ENCODE data around the gene UACA.
"Not testable (repeated sequence)": the region's sequence is repeated elsewhere in the genome, so short reads cannot be mapped to it uniquely, and the experiment has no call there.

Gene UACA

DNA sequence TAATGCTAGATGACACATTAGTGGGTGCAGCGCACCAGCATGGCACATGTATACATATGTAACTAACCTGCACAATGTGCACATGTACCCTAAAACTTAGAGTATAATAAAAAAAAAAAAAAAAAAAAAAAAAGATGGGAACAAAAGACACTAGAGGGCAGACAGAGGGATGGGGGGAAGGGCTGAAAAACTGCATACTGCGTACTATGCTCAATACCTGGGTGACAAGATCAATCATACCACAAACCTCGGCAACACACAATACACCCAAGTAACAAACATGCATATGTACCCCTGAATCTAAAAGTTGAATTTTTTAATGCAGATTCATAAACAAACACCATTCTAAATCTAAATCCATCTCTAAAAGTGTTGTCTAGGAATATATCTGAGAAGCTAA is 28.3 kb downstream of the UACA start:
- not testable (repeated sequence) for H3K36me3 ChIP-seq (ENCODE audit: control insufficient read depth, insufficient read depth, low read length); H3K4me3 ChIP-seq (ENCODE audit: low read length); H3K27me3 ChIP-seq (ENCODE audit: control insufficient read depth, insufficient read depth, low read length); H3K9me3 ChIP-seq (ENCODE audit: control insufficient read depth, low read length); H3K9ac ChIP-seq (ENCODE audit: low read length); H3K4me1 ChIP-seq (ENCODE audit: control insufficient read depth, insufficient read depth, low read length)

GRCh38 chr15:70729164-70729563 is 34.2 kb downstream of the UACA start:
- no peak overlapping the region for H3K9ac ChIP-seq (ENCODE audit: low read length)
- no peaks in the 10 kb centered on the region for H3K9me3 ChIP-seq (ENCODE audit: control insufficient read depth, low read length)
- H3K27me3 ChIP-seq (ENCODE audit: control insufficient read depth, insufficient read depth, low read length), result no peaks in the 10 kb centered on the region
- H3K36me3 ChIP-seq (ENCODE audit: control insufficient read depth, insufficient read depth, low read length), result no peaks in the 10 kb centered on the region
- H3K4me1 ChIP-seq (ENCODE audit: control insufficient read depth, insufficient read depth, low read length), result no peaks in the 10 kb centered on the region
- H3K4me3 ChIP-seq (ENCODE audit: low read length), result no peak overlapping the region

DNA sequence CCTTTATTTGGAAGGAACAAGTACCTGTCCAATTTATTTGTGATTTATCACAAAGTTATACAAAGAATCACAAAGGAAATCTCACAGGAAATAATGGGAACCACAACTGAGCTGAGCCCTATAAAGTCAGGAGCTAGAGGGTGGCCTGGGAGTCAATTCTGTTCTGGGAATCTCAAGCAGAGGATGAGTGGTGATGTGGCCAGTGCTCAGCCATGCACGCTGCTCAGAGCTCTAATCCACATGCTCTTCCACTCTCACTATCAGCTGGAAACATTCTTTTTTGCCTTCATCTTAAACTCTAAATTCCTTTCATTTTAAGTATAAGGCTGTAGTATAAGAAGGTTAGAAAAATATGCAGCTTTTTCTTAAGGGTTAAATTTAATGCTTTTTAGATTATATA is 36.6 kb downstream of the UACA start:
- Histone ChIP-seq H3K9ac (ENCODE audit: low read length) (no peak overlapping the region), H3K4me3 (ENCODE audit: low read length) (no peak overlapping the region), H3K9me3 (ENCODE audit: control insufficient read depth, low read length) (no peaks in the 10 kb centered on the region), H3K27me3 (ENCODE audit: control insufficient read depth, insufficient read depth, low read length) (no peaks in the 10 kb centered on the region), H3K36me3 (ENCODE audit: control insufficient read depth, insufficient read depth, low read length) (no peaks in the 10 kb centered on the region), H3K4me1 (ENCODE audit: control insufficient read depth, insufficient read depth, low read length) (no peaks in the 10 kb centered on the region)

- Histone ChIP-seq H3K4me3 (ENCODE audit: low read length) (no peak overlapping the region), H3K9ac (ENCODE audit: low read length) (no peak overlapping the region), H3K9me3 (ENCODE audit: control insufficient read depth, low read length) (no peaks in the 10 kb centered on the region), H3K36me3 (ENCODE audit: control insufficient read depth, insufficient read depth, low read length) (no peaks in the 10 kb centered on the region), H3K27me3 (ENCODE audit: control insufficient read depth, insufficient read depth, low read length) (no peaks in the 10 kb centered on the region), H3K4me1 (ENCODE audit: control insufficient read depth, insufficient read depth, low read length) (peaks cover 12% of the 10 kb centered on the region)
These were observed 39.4 kb downstream of the UACA start for GRCh38 chr15:70723927-70724326.

- Histone ChIP-seq H3K9me3 (ENCODE audit: control insufficient read depth, low read length) (no peaks in the 10 kb centered on the region), H3K4me3 (ENCODE audit: low read length) (no peak overlapping the region), H3K36me3 (ENCODE audit: control insufficient read depth, insufficient read depth, low read length) (no peaks in the 10 kb centered on the region), H3K4me1 (ENCODE audit: control insufficient read depth, insufficient read depth, low read length) (peaks cover 12% of the 10 kb centered on the region), H3K27me3 (ENCODE audit: control insufficient read depth, insufficient read depth, low read length) (no peaks in the 10 kb centered on the region), H3K9ac (ENCODE audit: low read length) (no peak overlapping the region)
These were observed 40.3 kb downstream of the UACA start for GRCh38 chr15:70723122-70723422.

- Histone ChIP-seq H3K27me3 (ENCODE audit: control insufficient read depth, insufficient read depth, low read length) (no peaks in the 10 kb centered on the region), H3K9me3 (ENCODE audit: control insufficient read depth, low read length) (no peaks in the 10 kb centered on the region), H3K4me3 (ENCODE audit: low read length) (no peak overlapping the region), H3K4me1 (ENCODE audit: control insufficient read depth, insufficient read depth, low read length) (peaks cover 12% of the 10 kb centered on the region), H3K9ac (ENCODE audit: low read length) (no peak overlapping the region), H3K36me3 (ENCODE audit: control insufficient read depth, insufficient read depth, low read length) (no peaks in the 10 kb centered on the region)
These were observed 40.9 kb downstream of the UACA start for GRCh38 chr15:70722266-70723121.

DNA sequence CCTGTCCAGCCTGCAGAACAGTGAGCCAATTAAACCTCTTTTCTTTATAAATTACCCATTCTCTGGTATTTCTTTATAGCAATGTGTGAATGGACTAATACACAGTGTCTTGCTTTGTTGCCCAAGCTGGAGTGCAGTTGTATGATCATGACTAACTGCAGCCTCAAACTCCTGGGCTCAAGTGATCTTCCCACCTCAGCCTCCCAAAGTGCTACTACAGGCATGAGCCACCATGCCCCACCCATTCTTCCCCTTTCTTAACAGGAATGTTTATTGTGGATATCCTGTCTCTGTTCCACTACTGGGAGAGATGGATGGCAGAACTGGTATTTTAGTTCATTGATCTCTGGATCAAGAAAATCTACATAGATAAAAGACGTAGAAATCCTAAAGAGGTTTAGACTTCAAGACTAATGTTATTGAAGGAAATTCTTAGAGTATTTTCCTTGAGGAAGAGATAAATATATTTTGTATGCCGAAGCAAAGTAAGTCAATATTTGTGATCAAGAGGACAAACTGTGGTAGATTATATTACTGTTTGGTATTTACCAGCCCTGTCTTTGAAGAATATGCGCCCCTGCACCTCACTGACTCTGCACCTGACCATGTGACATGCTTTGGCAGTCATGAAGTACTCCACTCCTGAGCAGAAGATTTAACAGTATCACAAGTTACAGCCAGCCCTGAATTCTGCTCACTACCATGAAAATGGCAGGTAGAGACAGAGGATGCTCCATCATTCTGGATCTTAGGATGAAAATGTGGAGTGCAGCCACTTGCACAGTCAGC is 42.9 kb downstream of the UACA start:
- Histone ChIP-seq H3K9ac (ENCODE audit: low read length) (no peak overlapping the region), H3K27me3 (ENCODE audit: control insufficient read depth, insufficient read depth, low read length) (no peaks in the 10 kb centered on the region), H3K4me1 (ENCODE audit: control insufficient read depth, insufficient read depth, low read length) (peaks cover 12% of the 10 kb centered on the region), H3K36me3 (ENCODE audit: control insufficient read depth, insufficient read depth, low read length) (no peaks in the 10 kb centered on the region), H3K9me3 (ENCODE audit: control insufficient read depth, low read length) (no peaks in the 10 kb centered on the region), H3K4me3 (ENCODE audit: low read length) (no peak overlapping the region)

DNA sequence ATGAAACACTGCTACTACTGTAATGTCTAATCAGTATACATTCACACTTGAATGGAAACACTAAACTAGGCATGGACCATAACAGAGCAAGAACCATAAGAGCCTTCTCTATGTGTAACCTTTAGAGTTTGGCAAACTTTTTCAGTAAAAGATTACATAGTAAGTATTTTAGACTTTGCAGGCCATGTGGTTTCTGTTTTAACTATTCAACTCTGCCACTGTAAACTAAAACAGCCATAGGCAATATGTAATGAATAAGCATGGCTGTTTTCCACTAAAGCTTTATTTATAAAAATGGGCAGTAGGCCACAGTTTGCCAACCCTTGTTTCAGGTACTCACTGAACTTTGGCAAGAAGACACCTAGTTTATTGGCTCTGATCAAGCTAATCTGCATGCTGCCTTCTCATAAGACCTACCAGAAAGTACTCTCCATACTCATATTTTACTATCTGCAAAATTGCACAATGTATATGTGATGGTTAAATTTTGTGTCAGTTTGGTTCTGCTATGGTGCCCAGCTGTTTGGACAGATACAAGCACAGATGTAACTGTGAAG is 46.0 kb downstream of the UACA start:
- Histone ChIP-seq H3K4me3 (ENCODE audit: low read length) (no peak overlapping the region), H3K27me3 (ENCODE audit: control insufficient read depth, insufficient read depth, low read length) (no peaks in the 10 kb centered on the region), H3K36me3 (ENCODE audit: control insufficient read depth, insufficient read depth, low read length) (no peaks in the 10 kb centered on the region), H3K4me1 (ENCODE audit: control insufficient read depth, insufficient read depth, low read length) (peaks cover 18% of the 10 kb centered on the region), H3K9me3 (ENCODE audit: control insufficient read depth, low read length) (no peaks in the 10 kb centered on the region), H3K9ac (ENCODE audit: low read length) (no peak overlapping the region)

DNA sequence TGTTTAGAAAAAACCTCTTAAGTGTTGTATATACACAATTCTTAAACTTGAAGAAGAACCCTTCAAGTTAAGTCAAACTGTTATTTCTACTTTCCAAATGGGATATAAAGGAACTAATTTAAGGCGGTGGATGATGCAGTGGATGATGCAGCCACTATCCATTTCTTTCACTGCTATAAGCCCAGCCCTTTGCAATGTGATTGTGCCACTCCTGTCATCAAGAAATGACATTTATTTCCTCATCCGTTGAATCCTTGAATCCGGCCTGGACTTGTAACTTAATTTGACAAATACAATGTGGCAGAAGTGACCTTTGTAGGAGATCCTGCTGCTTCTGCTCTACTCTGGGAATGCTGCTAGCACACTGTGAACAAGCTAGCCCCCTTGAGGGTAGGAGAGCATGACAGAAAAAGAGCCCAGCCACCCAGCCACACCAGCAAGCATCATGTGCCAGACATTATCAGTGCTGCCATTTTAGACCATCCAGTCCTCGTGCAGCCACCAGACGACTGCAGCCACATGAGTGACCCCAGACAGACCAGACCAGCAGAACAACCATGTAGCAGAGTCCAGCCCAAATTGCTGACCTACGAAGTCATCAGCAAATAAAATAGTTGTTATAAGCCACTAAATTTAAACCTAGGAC is 47.4 kb downstream of the UACA start:
- Histone ChIP-seq H3K27me3 (ENCODE audit: control insufficient read depth, insufficient read depth, low read length) (no peaks in the 10 kb centered on the region), H3K36me3 (ENCODE audit: control insufficient read depth, insufficient read depth, low read length) (no peaks in the 10 kb centered on the region), H3K4me1 (ENCODE audit: control insufficient read depth, insufficient read depth, low read length) (peaks cover 17% of the 10 kb centered on the region), H3K9ac (ENCODE audit: low read length) (no peak overlapping the region), H3K9me3 (ENCODE audit: control insufficient read depth, low read length) (no peaks in the 10 kb centered on the region), H3K4me3 (ENCODE audit: low read length) (no peak overlapping the region)

GRCh38 chr15:70714565-70714964 is 48.8 kb downstream of the UACA start:
- Histone ChIP-seq H3K36me3 (ENCODE audit: control insufficient read depth, insufficient read depth, low read length) (no peaks in the 10 kb centered on the region), H3K4me3 (ENCODE audit: low read length) (no peak overlapping the region), H3K4me1 (ENCODE audit: control insufficient read depth, insufficient read depth, low read length) (peaks cover 5% of the 10 kb centered on the region), H3K9ac (ENCODE audit: low read length) (no peak overlapping the region), H3K9me3 (ENCODE audit: control insufficient read depth, low read length) (no peaks in the 10 kb centered on the region), H3K27me3 (ENCODE audit: control insufficient read depth, insufficient read depth, low read length) (no peaks in the 10 kb centered on the region)

GRCh38 chr15:70714015-70714414 is 49.3 kb downstream of the UACA start:
- no peaks in the 10 kb centered on the region for H3K9me3 ChIP-seq (ENCODE audit: control insufficient read depth, low read length)
- H3K4me3 ChIP-seq (ENCODE audit: low read length), result no peak overlapping the region
- H3K9ac ChIP-seq (ENCODE audit: low read length), result no peak overlapping the region
- H3K36me3 ChIP-seq (ENCODE audit: control insufficient read depth, insufficient read depth, low read length), result no peaks in the 10 kb centered on the region
- peaks cover 5% of the 10 kb centered on the region for H3K4me1 ChIP-seq (ENCODE audit: control insufficient read depth, insufficient read depth, low read length)
- no peaks in the 10 kb centered on the region for H3K27me3 ChIP-seq (ENCODE audit: control insufficient read depth, insufficient read depth, low read length)

DNA sequence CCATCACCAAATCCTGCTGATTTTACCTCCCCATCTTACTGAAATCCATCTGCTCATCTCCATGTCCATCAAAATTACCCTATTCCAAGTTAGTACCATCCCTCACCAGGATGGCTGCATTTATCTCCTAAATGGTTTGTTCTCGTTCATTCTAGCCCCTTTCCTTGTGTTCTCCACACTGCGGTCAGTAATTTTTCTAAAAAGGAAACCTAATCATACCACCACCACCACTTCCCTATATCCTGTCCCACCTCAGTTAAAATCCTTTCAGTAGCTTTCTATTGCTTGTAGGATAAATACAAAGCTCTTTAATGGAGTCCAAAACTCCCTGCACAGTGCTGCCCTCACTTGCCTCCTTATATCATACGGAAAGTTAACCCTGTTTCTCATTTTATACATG is 51.1 kb downstream of the UACA start:
- no peak overlapping the region for H3K9ac ChIP-seq (ENCODE audit: low read length)
- no peaks in the 10 kb centered on the region for H3K9me3 ChIP-seq (ENCODE audit: control insufficient read depth, low read length)
- no peaks in the 10 kb centered on the region for H3K36me3 ChIP-seq (ENCODE audit: control insufficient read depth, insufficient read depth, low read length)
- H3K27me3 ChIP-seq (ENCODE audit: control insufficient read depth, insufficient read depth, low read length), result no peaks in the 10 kb centered on the region
- no peak overlapping the region for H3K4me3 ChIP-seq (ENCODE audit: low read length)
- peaks cover 5% of the 10 kb centered on the region for H3K4me1 ChIP-seq (ENCODE audit: control insufficient read depth, insufficient read depth, low read length)

All from mucosa of stomach (tissue), 1 donor.